Stimulated activated CD8-positive, alpha-beta memory T cell treated with anti-CD3 and anti-CD28 coated beads, Interleukin-12 subunit alpha, Interleukin-12 subunit beta, amount 100 ng/mL, for 24 hours (primary cell): ENCODE data around the gene DDX55.
"Not testable (repeated sequence)": the region's sequence is repeated elsewhere in the genome, so short reads cannot be mapped to it uniquely, and the experiment has no call there.

Source experiments
- DNase-seq: peaks from one replicate; pipeline ENCODE4 v3.0.0-alpha.2; 2020; ENCODE audit errors: extremely low read depth

Gene DDX55

DNA sequence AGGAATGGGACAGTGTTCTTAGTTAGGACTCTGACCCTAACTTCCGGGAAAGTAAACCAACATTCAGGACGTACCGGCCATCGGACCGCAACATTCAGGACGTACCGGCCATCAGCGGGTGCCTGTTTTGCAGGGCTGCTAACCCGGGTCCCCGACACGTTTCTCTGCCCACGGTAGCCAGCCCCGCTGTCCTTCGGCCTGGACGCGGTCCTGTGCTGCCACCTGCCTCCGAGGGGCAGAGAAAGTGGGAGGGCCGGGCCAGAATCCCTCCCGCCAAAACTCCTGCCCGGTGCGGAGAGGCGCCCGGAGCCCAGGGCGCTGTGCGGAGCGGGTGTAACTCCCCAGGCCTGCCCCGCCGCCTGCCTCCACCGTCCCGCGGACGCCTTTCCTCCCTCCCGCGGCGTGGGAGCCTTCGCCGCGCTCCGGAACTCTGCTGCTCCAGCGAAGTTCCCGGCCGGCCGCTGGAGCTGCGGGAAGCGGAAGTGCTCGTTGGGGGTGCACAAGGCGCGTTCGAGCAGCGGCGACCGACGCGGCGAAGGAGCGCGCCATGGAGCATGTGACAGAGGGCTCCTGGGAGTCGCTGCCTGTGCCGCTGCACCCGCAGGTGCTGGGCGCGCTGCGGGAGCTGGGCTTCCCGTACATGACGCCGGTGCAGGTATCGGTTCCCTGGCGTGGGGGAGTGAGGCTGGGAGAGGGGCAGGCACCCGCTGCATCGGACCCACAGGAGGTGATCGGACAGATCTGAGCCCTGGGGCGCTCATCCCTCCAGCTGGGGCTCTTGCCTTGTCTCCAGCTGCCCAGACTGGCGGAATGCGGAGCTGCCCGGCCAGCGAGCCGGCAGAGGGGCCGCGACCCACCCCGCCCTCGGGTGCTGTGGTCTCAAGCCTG lies at the start of gene DDX55:
DDX55 (plus strand) TSS at position 498 of the 888 bp plus-strand sequence; CDS start at position 548, 50 bp downstream.
- peak; percentile 73 for DNase-seq

GRCh38 chr12:123554136-123554535 lies 47.8 kb upstream of the DDX55 start:
- not testable (repeated sequence) for DNase-seq

DNA sequence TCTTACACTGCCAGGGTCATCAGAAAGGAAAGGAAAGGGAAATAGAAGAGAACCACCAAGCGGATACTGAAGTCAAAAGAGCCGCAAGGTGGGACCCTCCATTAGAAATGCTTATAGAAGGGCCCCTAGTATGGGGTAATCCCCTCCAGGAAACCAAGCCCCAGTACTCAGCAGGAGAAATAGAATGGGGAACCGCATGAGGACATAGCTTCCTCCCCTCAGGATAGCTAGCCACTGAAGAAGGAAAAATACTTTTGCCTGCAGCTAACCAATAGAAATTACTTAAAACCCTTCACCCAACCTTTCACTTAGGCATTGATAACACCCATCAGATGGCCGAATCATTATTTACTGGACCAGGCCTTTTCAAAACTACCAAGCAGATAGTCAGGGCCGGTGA lies 47.1 kb upstream of the DDX55 start:
- DNase-seq = not testable (repeated sequence)

DNA sequence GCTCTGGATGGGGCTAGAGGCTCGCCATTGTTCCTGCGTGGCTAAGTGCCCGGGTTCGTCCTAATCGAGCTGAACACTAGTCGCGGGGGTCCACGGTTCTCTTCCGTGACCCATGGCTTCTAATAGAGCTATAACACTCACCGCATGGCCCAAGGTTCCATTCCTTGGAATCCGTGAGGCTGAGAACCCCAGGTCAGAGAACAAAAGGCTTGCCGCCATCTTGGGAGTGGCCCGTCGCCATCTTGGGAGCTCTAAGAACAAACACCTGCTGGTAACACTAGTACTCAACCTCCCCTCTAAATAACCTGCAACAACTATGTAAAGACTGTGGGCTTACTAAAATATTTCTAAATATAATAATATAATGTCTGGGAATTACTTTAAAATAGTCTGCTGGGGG lies 43.4 kb upstream of the DDX55 start:
- DNase-seq = not testable (repeated sequence)

GRCh38 chr12:123559468-123559867 lies 42.4 kb upstream of the DDX55 start:
- DNase-seq = no peak

DNA sequence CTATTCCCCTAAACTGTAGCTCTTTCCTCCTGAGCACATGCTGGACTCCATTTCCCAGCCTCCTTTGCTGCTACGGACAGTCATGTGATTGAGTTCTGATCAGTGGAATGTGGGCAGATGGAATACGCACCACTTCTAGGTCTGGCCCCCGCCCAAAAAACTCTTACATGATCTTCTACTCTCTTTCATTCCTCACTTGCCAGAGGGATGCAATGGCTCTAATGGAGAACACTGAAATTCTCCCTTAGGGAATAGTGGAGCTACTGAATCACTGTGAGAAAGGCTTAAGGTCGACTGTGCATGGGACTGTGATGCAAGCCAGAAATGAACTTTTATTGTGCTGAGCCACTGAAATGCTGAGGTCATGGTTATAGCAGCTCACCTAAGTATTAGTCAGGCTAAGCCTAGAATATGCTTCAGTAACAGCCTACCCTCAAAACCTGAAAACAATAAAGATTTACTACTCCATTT lies 30.5 kb upstream of the DDX55 start:
- no peak for DNase-seq

DNA sequence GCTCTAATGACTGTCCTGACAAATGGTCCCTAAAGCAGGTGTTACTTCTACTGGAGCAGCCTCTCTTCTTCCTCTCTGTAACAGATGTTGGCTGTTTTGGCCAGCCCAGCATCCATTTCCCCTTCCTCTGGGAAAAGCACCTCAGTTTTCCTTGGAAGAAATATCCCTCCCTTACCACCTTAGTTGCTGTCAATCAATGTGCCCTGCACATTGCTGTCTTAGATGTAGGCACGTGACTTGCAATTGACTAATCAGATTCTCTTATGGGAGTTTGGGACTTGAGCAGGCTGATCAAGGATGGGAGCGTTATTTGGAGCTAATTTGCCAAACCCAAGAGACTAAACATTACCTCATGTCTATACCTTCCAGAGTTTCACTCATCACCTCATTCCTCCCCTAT lies 29.5 kb upstream of the DDX55 start:
- DNase-seq = no peak

GRCh38 chr12:123573870-123574269 lies 28.0 kb upstream of the DDX55 start:
- no peak for DNase-seq

- no peak for DNase-seq
Measured at GRCh38 chr12:123576611-123577010, 25.3 kb upstream of the DDX55 start.

- no peak for DNase-seq
Measured at GRCh38 chr12:123578243-123578642, 23.7 kb upstream of the DDX55 start.

GRCh38 chr12:123578829-123579228 lies 23.1 kb upstream of the DDX55 start:
- DNase-seq = not testable (repeated sequence)

DNA sequence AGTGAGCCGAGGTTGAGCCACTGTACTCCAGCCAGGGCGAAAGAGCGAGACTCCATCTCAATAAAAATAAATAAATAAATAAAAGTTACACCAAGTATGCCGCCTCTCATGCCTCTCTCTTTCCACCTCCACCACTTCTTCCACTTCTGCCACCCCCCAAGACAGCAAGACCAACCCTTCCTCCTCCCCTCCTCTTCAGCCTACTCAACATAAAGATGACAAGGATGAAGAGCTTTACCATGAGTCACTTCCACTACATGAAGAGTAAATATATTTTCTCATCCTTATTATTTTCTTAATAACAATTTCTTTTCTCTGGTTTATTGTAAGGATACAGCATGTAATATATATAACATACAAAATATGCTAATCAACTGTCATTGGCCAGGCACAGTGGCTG lies 21.1 kb upstream of the DDX55 start:
- DNase-seq = no peak

GRCh38 chr12:123591702-123592481 lies 10.0 kb upstream of the DDX55 start:
- no peak for DNase-seq

DNA sequence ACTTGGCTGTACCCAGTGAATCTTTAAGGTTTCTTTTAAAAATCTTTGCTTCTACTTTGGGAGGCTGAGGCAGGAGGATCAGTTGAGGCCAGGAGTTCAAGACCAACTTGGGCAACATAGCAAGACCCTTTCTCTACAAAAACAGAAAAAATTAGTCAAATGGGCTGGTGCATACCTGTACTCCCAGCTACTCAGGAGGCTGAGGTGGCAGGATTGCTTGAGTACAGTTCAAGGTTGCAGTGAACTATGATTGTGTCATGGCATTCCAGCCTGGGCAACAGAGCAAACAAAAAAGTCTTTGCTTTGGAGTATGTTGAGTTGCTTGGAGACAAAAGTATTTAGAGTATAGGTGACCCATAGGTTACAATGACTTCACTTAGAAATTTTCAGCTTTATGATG lies 6.2 kb upstream of the DDX55 start:
- DNase-seq = no peak

DNA sequence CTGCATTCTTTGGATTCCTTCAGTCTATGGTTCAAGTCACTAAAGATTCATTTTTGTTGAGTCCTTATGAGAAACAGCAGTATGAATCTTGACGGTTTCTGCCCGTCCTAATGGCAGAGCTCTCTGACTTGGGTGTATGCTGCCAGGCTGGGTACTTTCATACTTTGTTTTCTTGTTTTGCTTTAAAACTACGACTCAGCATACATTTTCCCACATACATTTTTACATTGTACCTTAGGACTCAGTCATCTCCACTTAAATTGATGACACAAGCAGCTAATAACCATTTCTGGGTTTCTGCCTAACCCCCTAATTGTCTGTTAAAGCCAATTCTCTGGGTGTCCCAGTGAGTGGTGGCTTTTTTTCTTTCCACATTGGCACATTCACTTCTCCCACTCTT lies 4.8 kb upstream of the DDX55 start:
- DNase-seq = no peak

GRCh38 chr12:123598522-123598921 lies 3.4 kb upstream of the DDX55 start:
- DNase-seq = no peak

- DNase-seq = no peak
Measured at GRCh38 chr12:123599310-123599709, 2.6 kb upstream of the DDX55 start.

- no peak for DNase-seq
Measured at GRCh38 chr12:123599721-123600120, 2.2 kb upstream of the DDX55 start.

DNA sequence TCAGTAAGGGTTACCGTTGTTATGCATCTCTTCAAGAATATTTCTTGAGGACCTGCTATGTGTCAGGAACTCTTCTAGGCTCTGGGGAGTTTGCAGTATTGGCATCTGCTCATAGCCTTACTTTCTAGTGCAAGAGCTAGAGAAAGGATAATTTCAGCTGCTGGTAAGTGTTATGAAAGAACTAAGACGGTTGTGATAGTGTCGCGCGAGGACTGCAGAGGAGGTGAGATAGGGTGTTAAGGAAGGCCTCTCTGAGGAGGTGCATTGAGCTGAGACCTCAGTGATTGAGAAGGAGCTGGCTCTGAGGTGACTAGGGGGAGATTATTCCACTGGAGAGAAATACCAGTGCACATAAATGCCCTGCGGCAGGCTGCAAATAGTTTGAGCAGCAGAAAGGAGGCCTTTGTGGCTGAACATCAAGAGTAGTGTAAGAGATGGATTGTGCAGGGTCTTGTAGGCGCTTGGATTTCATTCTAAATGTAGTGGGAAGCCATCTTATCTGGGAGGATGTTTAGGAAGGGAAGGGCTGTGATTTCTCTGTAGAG lies 824 bp downstream of the DDX55 start:
- DNase-seq = no peak

DNA sequence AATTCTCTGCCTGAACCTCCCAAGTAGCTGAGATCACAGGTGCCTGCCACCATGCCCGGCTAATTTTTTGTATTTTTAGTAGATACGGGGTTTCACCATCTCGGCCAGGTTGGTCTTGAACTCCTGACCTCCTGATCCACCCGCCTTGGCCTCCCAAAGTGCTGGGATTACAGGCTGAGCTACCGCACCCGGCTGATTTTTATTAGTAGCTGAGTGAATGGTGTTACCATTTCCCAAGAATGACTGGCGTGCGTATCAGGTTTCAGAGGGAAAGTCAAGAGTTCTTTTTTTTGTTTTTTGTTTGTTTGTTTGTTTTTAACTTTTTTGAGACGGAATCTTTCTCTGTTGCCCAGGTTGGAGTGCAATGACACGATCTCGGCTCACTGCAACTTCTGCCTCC lies 1.6 kb downstream of the DDX55 start:
- not testable (repeated sequence) for DNase-seq

GRCh38 chr12:123607756-123608155 lies 5.9 kb downstream of the DDX55 start:
- DNase-seq = no peak

DNA sequence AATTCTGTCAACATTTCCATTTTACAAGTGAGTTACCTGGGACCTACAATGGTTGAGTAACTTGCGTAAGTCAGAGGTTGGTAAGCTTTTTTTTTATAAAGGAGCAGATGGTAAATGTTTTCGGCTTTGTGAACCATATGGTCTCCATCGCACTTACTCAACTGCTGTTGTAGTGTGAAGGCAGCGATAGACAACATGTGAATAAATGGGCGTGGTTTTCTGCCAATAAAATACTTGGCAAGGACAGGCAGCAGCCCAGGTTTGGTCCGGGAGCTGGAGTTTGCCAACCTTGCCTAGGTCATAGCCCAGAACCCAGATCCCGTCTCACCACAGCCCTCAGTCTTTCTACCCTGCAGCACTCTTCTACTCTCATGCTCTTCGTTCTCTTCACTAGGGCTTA lies 6.3 kb downstream of the DDX55 start:
- DNase-seq = no peak
